ENCODE measurements around the gene PNCK.
"Not testable (repeated sequence)": the region's sequence is repeated elsewhere in the genome, so short reads cannot be mapped to it uniquely, and the experiment has no call there.

Gene PNCK

DNA sequence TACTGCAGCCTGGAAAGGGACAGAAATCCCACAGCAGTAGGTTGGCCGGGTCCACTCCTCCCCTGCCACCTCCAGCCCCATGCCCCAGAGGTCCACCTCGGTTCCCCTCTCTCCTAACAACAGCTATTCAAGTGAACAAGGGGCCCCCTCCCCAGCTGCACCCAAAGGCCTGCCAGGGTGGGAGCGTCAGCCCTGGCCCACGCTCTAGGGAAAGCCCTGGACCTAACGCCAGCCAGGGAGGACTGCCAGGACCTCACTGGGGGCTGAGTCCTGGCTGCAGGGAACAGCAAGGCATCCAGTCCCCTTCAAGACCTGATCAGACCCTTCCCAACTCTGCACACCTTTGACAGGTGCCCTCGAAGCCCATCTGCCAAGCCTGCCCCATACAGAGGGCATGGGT lies 27.4 kb upstream of the PNCK start:
- no peak overlapping the region for H3K27ac ChIP-seq (ENCODE audit: low read depth, low read length)

DNA sequence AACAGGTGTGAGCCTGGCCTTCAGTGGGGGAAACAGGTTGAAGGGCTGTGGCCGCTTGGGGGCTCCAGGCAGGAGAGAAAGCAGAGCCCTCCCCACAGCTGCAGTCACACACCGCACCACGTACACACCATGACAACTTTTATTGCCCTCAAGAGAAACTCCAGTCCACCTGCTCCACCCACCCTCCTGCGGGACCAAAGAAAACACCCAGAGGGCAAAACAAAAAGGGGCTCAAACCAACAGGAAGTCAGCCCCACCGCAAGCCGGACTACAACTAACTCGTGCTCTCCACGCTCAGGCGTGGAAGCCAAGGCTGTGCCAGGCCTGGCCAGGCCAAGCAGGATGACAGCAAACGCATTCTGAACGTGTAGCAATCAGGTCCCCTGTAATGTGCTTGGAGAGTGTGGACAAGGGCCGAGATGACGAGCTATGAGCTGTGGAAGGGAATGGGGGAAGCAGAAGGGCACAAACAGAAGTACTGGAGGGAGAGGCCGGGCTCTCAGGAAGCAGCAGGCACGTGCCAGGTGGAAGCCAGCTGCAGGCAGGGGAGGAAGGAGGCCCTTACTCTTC lies 26.8 kb upstream of the PNCK start:
- Histone ChIP-seq H3K9ac (ENCODE audit: low read length) (no peak overlapping the region), H3K79me2 (ENCODE audit: insufficient read depth, low read length) (no peaks in the 10 kb centered on the region), H4K20me1 (ENCODE audit: low read depth, low read length) (no peaks in the 10 kb centered on the region), H3K36me3 (ENCODE audit: low read length) (no peaks in the 10 kb centered on the region), H3K9me3 (ENCODE audit: insufficient read depth, low read length) (no peaks in the 10 kb centered on the region), H3K4me2 (ENCODE audit: low read depth, low read length, poor library complexity, severe bottlenecking) (no peak overlapping the region), H2AFZ (ENCODE audit: low read depth, low read length, severe bottlenecking) (no peak overlapping the region), H3K27me3 (ENCODE audit: low read length) (no peaks in the 10 kb centered on the region), H3K9me2 (replicated peaks; ENCODE audit: insufficient read depth, low read length) (no peaks in the 10 kb centered on the region), H3F3A (ENCODE audit: insufficient read depth) (no peaks in the 10 kb centered on the region), H3K4me3 (ENCODE audit: insufficient read depth, low read length, poor library complexity, severe bottlenecking) (no peak overlapping the region), H3K27ac (ENCODE audit: low read depth, low read length) (no peak overlapping the region)
- TF ChIP-seq, protein P1, sequence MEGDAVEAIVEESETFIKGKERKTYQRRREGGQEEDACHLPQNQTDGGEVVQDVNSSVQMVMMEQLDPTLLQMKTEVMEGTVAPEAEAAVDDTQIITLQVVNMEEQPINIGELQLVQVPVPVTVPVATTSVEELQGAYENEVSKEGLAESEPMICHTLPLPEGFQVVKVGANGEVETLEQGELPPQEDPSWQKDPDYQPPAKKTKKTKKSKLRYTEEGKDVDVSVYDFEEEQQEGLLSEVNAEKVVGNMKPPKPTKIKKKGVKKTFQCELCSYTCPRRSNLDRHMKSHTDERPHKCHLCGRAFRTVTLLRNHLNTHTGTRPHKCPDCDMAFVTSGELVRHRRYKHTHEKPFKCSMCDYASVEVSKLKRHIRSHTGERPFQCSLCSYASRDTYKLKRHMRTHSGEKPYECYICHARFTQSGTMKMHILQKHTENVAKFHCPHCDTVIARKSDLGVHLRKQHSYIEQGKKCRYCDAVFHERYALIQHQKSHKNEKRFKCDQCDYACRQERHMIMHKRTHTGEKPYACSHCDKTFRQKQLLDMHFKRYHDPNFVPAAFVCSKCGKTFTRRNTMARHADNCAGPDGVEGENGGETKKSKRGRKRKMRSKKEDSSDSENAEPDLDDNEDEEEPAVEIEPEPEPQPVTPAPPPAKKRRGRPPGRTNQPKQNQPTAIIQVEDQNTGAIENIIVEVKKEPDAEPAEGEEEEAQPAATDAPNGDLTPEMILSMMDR (IDR thresholded peaks at IDR 0.05; ENCODE audit: insufficient read depth, low read length, poor library complexity, severe bottlenecking), result no peak
- no peak for TF ChIP-seq EZH2phosphoT487 (conservative IDR thresholded peaks at IDR 0.05; ENCODE audit: low read length)

More for the DNA sequence above, 27.4 kb upstream of the PNCK start:
- Histone ChIP-seq H3K4me2 (ENCODE audit: low read depth, low read length, poor library complexity, severe bottlenecking) (no peak overlapping the region), H4K20me1 (ENCODE audit: low read depth, low read length) (no peaks in the 10 kb centered on the region), H3K4me3 (ENCODE audit: insufficient read depth, low read length, poor library complexity, severe bottlenecking) (no peak overlapping the region), H3K9me3 (ENCODE audit: insufficient read depth, low read length) (no peaks in the 10 kb centered on the region), H3K9me2 (replicated peaks; ENCODE audit: insufficient read depth, low read length) (no peaks in the 10 kb centered on the region), H2AFZ (ENCODE audit: low read depth, low read length, severe bottlenecking) (no peak overlapping the region), H3K79me2 (ENCODE audit: insufficient read depth, low read length) (no peaks in the 10 kb centered on the region), H3K9ac (ENCODE audit: low read length) (no peak overlapping the region), H3F3A (ENCODE audit: insufficient read depth) (no peaks in the 10 kb centered on the region), H3K27me3 (ENCODE audit: low read length) (no peaks in the 10 kb centered on the region), H3K36me3 (ENCODE audit: low read length) (no peaks in the 10 kb centered on the region)
- TF ChIP-seq, protein P1 (IDR thresholded peaks at IDR 0.05; ENCODE audit: insufficient read depth, low read length, poor library complexity, severe bottlenecking), result no peak
- TF ChIP-seq EZH2phosphoT487 (conservative IDR thresholded peaks at IDR 0.05; ENCODE audit: low read length), result no peak

DNA sequence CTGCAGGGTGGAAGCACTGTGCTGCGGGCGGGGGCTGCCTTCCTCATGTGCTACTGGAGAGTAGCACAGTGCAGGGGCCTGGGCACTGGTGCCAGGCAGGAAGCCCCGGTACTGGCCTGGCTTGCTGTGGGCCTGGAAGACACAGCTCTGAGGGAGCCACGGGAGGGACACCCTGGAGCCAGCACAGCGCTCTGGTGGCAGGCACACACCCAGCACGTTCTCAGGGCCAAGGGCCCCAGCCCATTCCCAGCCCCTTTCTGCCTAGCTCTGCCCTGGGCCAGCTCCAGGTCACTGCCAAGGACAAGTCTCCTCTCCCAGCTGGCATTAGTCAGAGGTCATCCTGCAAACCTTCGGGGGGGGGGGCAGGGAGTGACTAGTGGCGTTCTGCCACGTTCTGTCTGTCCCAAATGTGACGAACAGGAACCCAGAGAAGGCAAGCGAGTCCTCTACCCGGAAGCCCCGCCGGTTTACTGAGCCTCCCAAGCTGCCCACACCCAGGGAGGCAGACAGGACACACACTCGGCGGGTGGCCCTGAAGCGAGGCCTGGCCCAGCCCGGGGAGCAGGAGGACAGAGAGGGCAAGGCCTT lies 26.3 kb upstream of the PNCK start:
- H3K4me2 ChIP-seq (ENCODE audit: low read depth, low read length, poor library complexity, severe bottlenecking); H2AFZ ChIP-seq (ENCODE audit: low read depth, low read length, severe bottlenecking); H3K9me3 ChIP-seq (ENCODE audit: insufficient read depth, low read length); H3K27me3 ChIP-seq (ENCODE audit: low read length); H3K79me2 ChIP-seq (ENCODE audit: insufficient read depth, low read length); H3K9ac ChIP-seq (ENCODE audit: low read length); H3K36me3 ChIP-seq (ENCODE audit: low read length); H4K20me1 ChIP-seq (ENCODE audit: low read depth, low read length); H3K27ac ChIP-seq (ENCODE audit: low read depth, low read length); H3K4me3 ChIP-seq (ENCODE audit: insufficient read depth, low read length, poor library complexity, severe bottlenecking); H3F3A ChIP-seq (ENCODE audit: insufficient read depth); H3K9me2 ChIP-seq (replicated peaks; ENCODE audit: insufficient read depth, low read length): not testable (repeated sequence)

DNA sequence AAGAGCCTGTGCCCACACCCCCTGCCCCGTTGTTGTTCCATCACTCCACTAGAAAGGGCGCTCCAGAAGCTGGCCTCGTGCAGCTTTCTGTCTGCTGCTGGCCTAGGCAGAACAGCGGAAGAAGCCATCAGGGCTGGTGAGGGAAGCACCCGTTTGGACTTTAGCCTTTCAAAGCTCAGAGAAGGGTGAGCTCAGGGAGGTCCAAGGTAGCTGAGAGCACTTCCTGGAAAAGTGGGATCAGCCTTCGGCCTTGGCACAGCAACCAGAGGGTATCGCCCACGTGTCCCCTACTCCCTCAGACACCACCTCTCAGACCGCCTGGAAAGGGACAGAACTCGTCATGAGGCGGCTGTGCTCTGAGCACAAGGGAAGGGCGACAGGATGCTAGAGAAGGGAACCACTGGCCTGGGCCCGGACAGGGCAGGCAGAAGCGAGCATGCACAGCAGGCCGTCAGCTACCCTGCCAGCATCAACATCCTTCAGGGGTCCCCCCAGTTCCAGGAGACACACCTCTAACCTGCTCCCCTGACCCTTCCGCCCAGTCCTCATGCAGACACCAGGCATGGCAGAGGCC lies 25.7 kb upstream of the PNCK start:
- H4K20me1 ChIP-seq (ENCODE audit: low read depth, low read length), result not testable (repeated sequence)

More for the DNA sequence above, 25.7 kb upstream of the PNCK start:
- not testable (repeated sequence) for H3K9me2 ChIP-seq (replicated peaks; ENCODE audit: insufficient read depth, low read length); H3K4me3 ChIP-seq (ENCODE audit: insufficient read depth, low read length, poor library complexity, severe bottlenecking); H3K27me3 ChIP-seq (ENCODE audit: low read length); H3K9me3 ChIP-seq (ENCODE audit: insufficient read depth, low read length); H3K79me2 ChIP-seq (ENCODE audit: insufficient read depth, low read length); H2AFZ ChIP-seq (ENCODE audit: low read depth, low read length, severe bottlenecking); H3K36me3 ChIP-seq (ENCODE audit: low read length); H3K27ac ChIP-seq (ENCODE audit: low read depth, low read length); H3K4me2 ChIP-seq (ENCODE audit: low read depth, low read length, poor library complexity, severe bottlenecking); H3F3A ChIP-seq (ENCODE audit: insufficient read depth); H3K9ac ChIP-seq (ENCODE audit: low read length)

All from SU-DHL-6 (cell line).